CD14-positive monocyte (primary cell): ENCODE results near the gene FAM13A. TPM values are rescaled to one million over a fixed set of nuclear protein-coding genes. Genes with fewer than 3 reads are reported as not detected.
A peak's percentile ranks its signal among the peaks of the same experiment; 100 is the strongest.

Experiments used
- DNase-seq, 3 donors: peaks; one replicate each; pipeline ENCODE4 v3.0.0-alpha.2; 2011 to 2022
- H2AFZ ChIP-seq: 2 replicates; pipeline ENCODE4 v1.6.0; 2012; ENCODE audit warnings: mild to moderate bottlenecking, low read depth, low read length, inconsistent platforms; ENCODE audit not compliant: insufficient read depth, poor library complexity, severe bottlenecking
- H3K27ac ChIP-seq, 2 donors: 1 replicate in 1 of 2; 2 replicates in 1 of 2; pipeline ENCODE4 v1.5.1; 2012 to 2013; ENCODE audit warnings: low read length in 2 of 2, control low read depth in 1 of 2, inconsistent platforms in 1 of 2, low read depth in 1 of 2, mild to moderate bottlenecking in 1 of 2
- H3K27me3 ChIP-seq, 2 donors: one replicate each; pipeline versions ENCODE4 v1.6.0 to v1.6.1; 2011 to 2013; ENCODE audit warnings: low read length in 2 of 2; ENCODE audit not compliant: control insufficient read depth in 2 of 2, insufficient read depth in 2 of 2
- H3K36me3 ChIP-seq, 2 donors: replicated peaks in 1 of 2; 1 replicate in 1 of 2; 2 replicates in 1 of 2; pipeline versions ENCODE4 v1.5.1 to v1.6.1; 2012 to 2013; ENCODE audit warnings: low read length in 2 of 2, control low read depth in 1 of 2, inconsistent platforms in 1 of 2, mild to moderate bottlenecking in 1 of 2; ENCODE audit not compliant: insufficient read depth in 2 of 2, control insufficient read depth in 1 of 2
- H3K4me1 ChIP-seq, 2 donors: 1 replicate in 1 of 2; 2 replicates in 1 of 2; pipeline versions ENCODE4 v1.5.1 to v1.6.1; 2012 to 2013; ENCODE audit warnings: low read length in 2 of 2, control low read depth in 1 of 2, inconsistent platforms in 1 of 2, mild to moderate bottlenecking in 1 of 2, moderate library complexity in 1 of 2; ENCODE audit not compliant: insufficient read depth in 2 of 2, control insufficient read depth in 1 of 2
- H3K4me2 ChIP-seq: replicated peaks from 2 replicates; pipeline ENCODE3; 2012; ENCODE audit warnings: low read length, moderate library complexity, mild to moderate bottlenecking; ENCODE audit not compliant: poor library complexity, severe bottlenecking; ENCODE audit errors: extremely low read depth
- H3K4me3 ChIP-seq, 3 experiments: fragments of 200-600 bp in 1 of 3; sonication (generic) in 1 of 3; replicated peaks in 1 of 3; 1 replicate in 2 of 3; 2 replicates in 1 of 3; pipeline ENCODE4 v1.5.1; 2011 to 2013; ENCODE audit warnings: low read length in 3 of 3, mild to moderate bottlenecking in 3 of 3, control low read depth in 2 of 3, low read depth in 2 of 3, inconsistent platforms in 1 of 3, moderate library complexity in 1 of 3
- H3K79me2 ChIP-seq: 2 replicates; pipeline ENCODE4 v1.6.0; 2012; ENCODE audit warnings: mild to moderate bottlenecking, control low read depth, inconsistent platforms, low read length, moderate library complexity; ENCODE audit not compliant: insufficient read depth
- H3K9ac ChIP-seq: 2 replicates; pipeline ENCODE4 v1.6.0; 2017; ENCODE audit warnings: low read length, mild to moderate bottlenecking; ENCODE audit not compliant: insufficient read depth, poor library complexity, severe bottlenecking
- H3K9me3 ChIP-seq, 2 donors: replicated peaks in 1 of 2; 1 replicate in 1 of 2; 2 replicates in 1 of 2; pipeline versions ENCODE4 v1.5.1 to v1.6.1; 2012 to 2013; ENCODE audit warnings: low read length in 2 of 2, control low read depth in 1 of 2; ENCODE audit not compliant: control insufficient read depth in 1 of 2, insufficient read depth in 1 of 2
- H4K20me1 ChIP-seq: 2 replicates; pipeline ENCODE4 v1.6.0; 2012; ENCODE audit warnings: mild to moderate bottlenecking, low read length, control low read depth, moderate library complexity; ENCODE audit not compliant: insufficient read depth
- H3K27ac Mint-ChIP-seq, 7 donors: one replicate each; pipeline ENCODE4 v1.8.0; 2020; ENCODE audit warnings: mild to moderate bottlenecking in 7 of 7, mixed read lengths in 7 of 7, moderate library complexity in 6 of 7, inconsistent platforms in 2 of 7
- H3K27me3 Mint-ChIP-seq, 3 donors: one replicate each; pipeline ENCODE4 v1.8.0; 2021 to 2022; ENCODE audit warnings: low read depth in 3 of 3, mild to moderate bottlenecking in 3 of 3, mixed read lengths in 3 of 3, moderate library complexity in 3 of 3, inconsistent platforms in 1 of 3
- H3K36me3 Mint-ChIP-seq, 2 donors: one replicate each; pipeline ENCODE4 v1.8.0; 2020; ENCODE audit warnings: mixed read lengths in 2 of 2, inconsistent platforms in 1 of 2, mild to moderate bottlenecking in 1 of 2
- H3K4me1 Mint-ChIP-seq: one replicate; pipeline ENCODE4 v1.8.0; 2020; ENCODE audit warnings: mild to moderate bottlenecking, mixed read lengths
- H3K4me3 Mint-ChIP-seq, 2 donors: one replicate each; pipeline ENCODE4 v1.8.0; 2020; ENCODE audit warnings: mild to moderate bottlenecking in 2 of 2, mixed read lengths in 2 of 2, moderate library complexity in 1 of 2
- H3K9me3 Mint-ChIP-seq, 7 donors: one replicate each; pipeline ENCODE4 v1.8.0; 2020 to 2022; ENCODE audit warnings: mixed read lengths in 7 of 7, mild to moderate bottlenecking in 6 of 7, moderate library complexity in 6 of 7, inconsistent platforms in 2 of 7
- CTCF ChIP-seq: fragments of 200-600 bp; IDR thresholded peaks from one replicate; pipeline ENCODE4 v1.8.0; 2022; ENCODE audit warnings: antibody characterized with exemption, mild to moderate bottlenecking
- WGBS: methylation state at CpG from one replicate; pipeline ENCODE4 v1.1.5; 2013; ENCODE audit warnings: missing lambda C conversion rate; ENCODE audit not compliant: insufficient coverage; 5-methylcytosine and 5-hydroxymethylcytosine counted together
- intact Hi-C, 2 donors: fragments of 100-400 bp; cut with micrococcal nuclease; formaldehyde crosslinking; loops; one replicate each; pipeline versions ENCODE4 v1.15.0 to v1.15.1; 2023
- polyA plus RNA-seq, 3 donors: library from polyadenylated mRNA; depleted of rRNA in 1 of 3; unstranded in 2 of 3; stranded (reverse) in 1 of 3; fragments of 300-500 nt in 2 of 3; fragments of >200 nt in 1 of 3; fragmentation: Illumina TruSeq in 2 of 3; gene quantifications; 1 replicate in 2 of 3; 2 replicates in 1 of 3; pipeline ENCODE4 v1.2.3, GENCODE V29; 2012 to 2021

Gene FAM13A
- polyA plus RNA-seq, 3 donors: 5.3 to 20.0 (median 6.5) TPM

- H3K79me2 ChIP-seq: no peaks in the 10 kb centered on the region
- H3K27ac ChIP-seq: peak overlapping the region in 1 of 2 donors; percentile 45
- TF ChIP-seq CTCF: no peak
- WGBS: no CpG with 5 or more reads among the region's 1 CpG
- DNase-seq: peak; percentile 15 to 69 (median 17)
- peaks cover 4 to 9% of the 10 kb centered on the region in 2 donors for H3K4me1 ChIP-seq
- H3K27me3 ChIP-seq: no peaks in the 10 kb centered on the region
- peaks cover 39 to 46% of the 10 kb centered on the region in 2 donors for H3K36me3 Mint-ChIP-seq
- peak overlapping the region in 4 of 7 donors; percentile 2 to 65 (median 38) for H3K27ac Mint-ChIP-seq
- H3K9ac ChIP-seq: no peak overlapping the region
- intact Hi-C loops: no loop called here
- H3K27me3 Mint-ChIP-seq: no peaks in the 10 kb centered on the region
- no peak overlapping the region for H3K4me3 ChIP-seq
- H3K4me2 ChIP-seq: no peak overlapping the region
- peaks cover 32 to 40% of the 10 kb centered on the region in 2 donors for H3K36me3 ChIP-seq
- H3K9me3 ChIP-seq: no peaks in the 10 kb centered on the region
- peaks cover 15% of the 10 kb centered on the region for H3K4me1 Mint-ChIP-seq
- no peak overlapping the region for H2AFZ ChIP-seq
- H3K9me3 Mint-ChIP-seq: peaks cover 0 to 3% (median 0%) of the 10 kb centered on the region in 7 donors
- no peak overlapping the region for H3K4me3 Mint-ChIP-seq
- peaks cover 39% of the 10 kb centered on the region for H4K20me1 ChIP-seq
Measured at GRCh38 chr4:88792268-88792781, 264.7 kb downstream of the FAM13A start.

- intact Hi-C loops: no loop called here
- no peaks in the 10 kb centered on the region for H3K9me3 Mint-ChIP-seq
- WGBS: no CpG with 5 or more reads among the region's 1 CpG
Measured at GRCh38 chr4:88791274-88791673, 265.7 kb downstream of the FAM13A start.

More at GRCh38 chr4:88791274-88791673, 265.7 kb downstream of the FAM13A start:
- H3K4me3 ChIP-seq: no peak overlapping the region
- no peaks in the 10 kb centered on the region for H3K27me3 ChIP-seq
- DNase-seq: no peak
- Mint-ChIP-seq H3K4me1 (peaks cover 15% of the 10 kb centered on the region), H3K36me3 (peaks cover 42 to 46% of the 10 kb centered on the region in 2 donors), H3K27me3 (no peaks in the 10 kb centered on the region), H3K27ac (no peak overlapping the region), H3K4me3 (no peak overlapping the region)
- TF ChIP-seq CTCF: no peak
- no peaks in the 10 kb centered on the region for H3K79me2 ChIP-seq
- H3K27ac ChIP-seq: no peak overlapping the region
- H3K4me1 ChIP-seq: peaks cover 4 to 9% of the 10 kb centered on the region in 2 donors
- no peaks in the 10 kb centered on the region for H3K9me3 ChIP-seq
- no peak overlapping the region for H2AFZ ChIP-seq
- H3K4me2 ChIP-seq: no peak overlapping the region
- peaks cover 39% of the 10 kb centered on the region for H4K20me1 ChIP-seq
- no peak overlapping the region for H3K9ac ChIP-seq
- H3K36me3 ChIP-seq: peaks cover 43 to 44% of the 10 kb centered on the region in 2 donors
